GM12864 (cell line): ENCODE data around the gene RBFOX1.

ENCODE experiments used
- DNase-seq: peaks from one replicate; pipeline ENCODE4 v3.0.0-alpha.2; 2011; ENCODE audit warnings: low read depth
- H3K4me3 ChIP-seq: 2 replicates; pipeline ENCODE4 v1.5.1; 2011; ENCODE audit warnings: mild to moderate bottlenecking, low read depth, low read length, control low read depth
- CTCF ChIP-seq: IDR thresholded peaks from 2 replicates; pipeline ENCODE4 v1.5.1; 2011; ENCODE audit warnings: low read depth, mild to moderate bottlenecking, moderate library complexity, low read length, control low read depth, inconsistent platforms; ENCODE audit errors: missing control alignments

The RBFOX1 gene

GRCh38 chr16:7450440-7450839 lies 117.8 kb downstream of the RBFOX1 start:
- no peak for DNase-seq
- no peak for TF ChIP-seq CTCF

GRCh38 chr16:7452090-7452489 lies 119.4 kb downstream of the RBFOX1 start:
- H3K4me3 ChIP-seq = no peak overlapping the region
- DNase-seq = no peak
- no peak for TF ChIP-seq CTCF

More at GRCh38 chr16:7450440-7450839, 117.8 kb downstream of the RBFOX1 start:
- no peak overlapping the region for H3K4me3 ChIP-seq

GRCh38 chr16:7456211-7456610 lies 123.6 kb downstream of the RBFOX1 start:
- TF ChIP-seq CTCF = no peak
- no peak overlapping the region for H3K4me3 ChIP-seq
- DNase-seq = no peak

GRCh38 chr16:7458144-7458543 lies 125.5 kb downstream of the RBFOX1 start:
- no peak for DNase-seq
- H3K4me3 ChIP-seq = no peak overlapping the region
- TF ChIP-seq CTCF = no peak

GRCh38 chr16:7470344-7470743 lies 137.7 kb downstream of the RBFOX1 start:
- H3K4me3 ChIP-seq = no peak overlapping the region
- no peak for DNase-seq
- no peak for TF ChIP-seq CTCF

GRCh38 chr16:7471268-7471667 lies 138.6 kb downstream of the RBFOX1 start:
- H3K4me3 ChIP-seq = no peak overlapping the region
- no peak for DNase-seq
- TF ChIP-seq CTCF = no peak

GRCh38 chr16:7482032-7482431 lies 149.4 kb downstream of the RBFOX1 start:
- no peak for DNase-seq
- TF ChIP-seq CTCF = no peak
- H3K4me3 ChIP-seq = no peak overlapping the region
